HG03064 (cell line): Measurements from ENCODE around the gene FBLN1.

Experiments
- ATAC-seq: cut with Tn5 transposase; IDR thresholded peaks from one replicate; pipeline ENCODE4 v1.9.1; 2021; ENCODE audit warnings: low read depth; ENCODE audit not compliant: unreplicated experiment

FBLN1 gene

GRCh38 chr22:45503050-45503815, 550 bp downstream of the FBLN1 start:
- ATAC-seq: no peak

GRCh38 chr22:45503816-45504372, 1.2 kb downstream of the FBLN1 start:
- no peak for ATAC-seq

DNA sequence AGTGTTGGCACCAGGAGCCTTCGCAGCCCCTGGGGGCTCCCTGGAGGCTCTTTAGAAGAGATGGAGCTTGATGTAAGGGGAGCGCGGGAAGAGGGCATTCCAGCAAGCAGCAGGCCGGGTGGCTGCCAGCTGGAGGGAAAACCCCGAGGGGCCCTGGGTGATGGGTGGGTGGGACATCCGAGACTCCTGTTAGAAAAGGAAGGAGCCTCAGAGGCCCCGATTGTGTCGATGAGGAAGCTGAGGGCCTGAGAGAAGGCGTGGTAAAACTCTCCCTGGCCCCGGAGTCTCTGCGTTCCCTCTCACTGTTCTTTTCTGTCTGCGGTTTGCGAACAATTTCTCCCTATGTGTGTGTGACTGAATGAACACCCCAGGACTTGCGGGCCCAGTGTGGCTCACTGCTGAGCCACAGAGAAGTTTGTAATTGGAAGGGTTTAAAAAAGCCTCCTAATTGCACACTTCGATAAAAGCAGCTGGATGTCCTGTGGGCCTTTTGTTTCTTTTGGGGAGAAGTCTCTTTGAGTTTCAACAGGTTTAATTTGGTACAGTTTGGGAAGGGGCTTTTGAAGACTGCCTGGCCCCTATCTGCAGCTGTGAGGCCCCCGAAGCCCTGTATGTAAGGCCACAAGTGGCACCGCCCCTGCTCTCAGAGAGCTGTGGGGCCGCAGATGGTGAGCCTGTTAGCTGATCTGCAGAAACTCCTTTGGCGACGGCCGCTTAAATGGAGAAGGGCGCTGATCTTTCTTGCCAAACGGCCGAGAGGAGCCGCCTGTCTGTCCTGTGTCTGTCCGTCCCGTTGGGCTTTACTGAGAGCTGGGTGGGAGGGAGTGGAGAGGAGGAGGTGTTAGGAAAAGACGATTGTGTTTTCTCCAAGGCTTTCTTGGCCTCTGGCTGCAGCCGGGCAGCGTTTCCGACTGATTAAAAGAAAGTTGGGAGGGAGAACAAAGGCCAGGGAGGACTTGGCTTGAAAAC, 2.0 kb downstream of the FBLN1 start:
- ATAC-seq: no peak

GRCh38 chr22:45505991-45506747, 3.5 kb downstream of the FBLN1 start:
- no peak for ATAC-seq

- ATAC-seq: no peak
Measured at GRCh38 chr22:45506816-45507360, 4.2 kb downstream of the FBLN1 start.

DNA sequence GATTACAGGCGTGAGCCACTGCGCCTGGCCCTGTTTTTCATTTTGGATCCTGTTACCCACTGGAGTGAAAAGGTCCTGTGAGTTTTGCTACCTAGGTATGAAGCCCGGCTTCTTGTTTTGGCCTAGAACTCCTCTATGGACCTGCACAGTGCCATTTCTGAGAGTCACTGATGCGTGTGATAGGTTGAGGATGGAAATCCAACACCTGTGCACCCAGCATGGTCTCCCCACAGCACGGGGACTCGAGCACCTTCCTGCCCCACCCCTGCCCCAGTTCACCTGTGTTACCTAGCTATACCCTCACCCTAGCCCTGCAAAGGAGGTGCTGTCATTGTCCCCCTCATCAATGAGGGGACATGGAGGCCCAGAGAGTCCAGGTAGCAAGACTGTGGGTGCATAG, 5.1 kb downstream of the FBLN1 start:
- no peak for ATAC-seq

DNA sequence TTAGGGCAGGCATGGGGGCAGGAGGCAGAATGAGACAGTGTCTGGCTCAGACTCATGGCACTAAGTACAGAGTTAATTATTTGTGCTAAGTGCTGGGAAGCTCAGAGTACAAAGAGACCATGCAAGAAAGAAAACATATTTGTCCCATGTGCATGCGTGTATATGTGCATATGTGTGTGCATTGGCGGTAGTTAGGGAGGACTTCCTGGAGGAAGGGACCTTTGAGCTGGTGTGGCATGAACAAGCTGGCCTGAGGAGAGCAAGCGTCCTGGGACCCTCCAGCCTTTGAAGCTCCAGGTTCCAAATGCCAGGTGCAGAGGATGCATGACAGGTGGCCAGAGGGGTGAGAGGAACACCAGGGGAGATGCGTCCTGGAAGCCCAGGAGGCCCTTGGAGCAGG, 6.1 kb downstream of the FBLN1 start:
- no peak for ATAC-seq

GRCh38 chr22:45510376-45511232, 7.9 kb downstream of the FBLN1 start:
- no peak for ATAC-seq

GRCh38 chr22:45511847-45512261, 9.2 kb downstream of the FBLN1 start:
- no peak for ATAC-seq

DNA sequence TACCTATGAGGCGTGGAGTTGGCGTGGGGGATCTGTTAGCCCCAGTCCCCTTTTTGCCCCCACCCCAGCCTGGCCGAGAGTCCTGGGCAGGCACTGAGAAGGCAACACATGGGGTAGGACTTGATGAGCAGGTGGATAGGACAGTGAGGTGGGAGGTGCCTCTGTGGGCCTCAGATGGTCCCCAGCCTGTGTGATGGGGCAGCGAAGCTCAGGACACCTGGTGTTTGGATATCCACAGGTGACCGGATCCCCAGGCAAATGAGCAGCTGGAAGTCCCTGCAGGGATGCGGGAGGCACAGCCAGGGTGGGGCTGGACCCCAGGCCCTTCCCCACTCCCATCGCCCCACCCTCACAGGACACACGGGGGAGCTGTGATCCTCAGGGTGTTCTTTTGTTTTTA, 9.7 kb downstream of the FBLN1 start:
- no peak for ATAC-seq

- no peak for ATAC-seq
Measured at GRCh38 chr22:45515676-45516075, 13.0 kb downstream of the FBLN1 start.

- no peak for ATAC-seq
Measured at GRCh38 chr22:45516163-45516562, 13.5 kb downstream of the FBLN1 start.

- no peak for ATAC-seq
Measured at GRCh38 chr22:45516923-45517675, 14.4 kb downstream of the FBLN1 start.

DNA sequence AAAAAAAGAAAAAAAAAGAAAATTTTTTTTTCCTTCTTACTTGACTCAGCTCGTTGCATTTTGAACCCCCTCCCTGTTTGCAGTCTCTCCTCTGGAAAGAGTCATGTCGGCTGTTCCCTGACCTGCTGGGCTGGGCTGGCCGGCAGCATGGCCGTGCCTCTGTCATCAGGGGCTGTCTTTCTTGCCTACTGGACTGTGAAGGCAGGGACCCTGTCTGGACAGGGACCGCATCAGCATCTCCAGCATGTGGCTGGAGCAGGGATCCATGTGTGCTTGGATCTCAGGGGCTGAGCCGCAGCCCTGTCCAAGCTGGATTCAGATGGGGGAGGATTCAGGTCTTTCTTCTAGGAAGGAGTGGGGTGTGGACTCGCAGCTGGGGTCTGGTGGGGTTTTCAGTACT, 15.5 kb downstream of the FBLN1 start:
- no peak for ATAC-seq

DNA sequence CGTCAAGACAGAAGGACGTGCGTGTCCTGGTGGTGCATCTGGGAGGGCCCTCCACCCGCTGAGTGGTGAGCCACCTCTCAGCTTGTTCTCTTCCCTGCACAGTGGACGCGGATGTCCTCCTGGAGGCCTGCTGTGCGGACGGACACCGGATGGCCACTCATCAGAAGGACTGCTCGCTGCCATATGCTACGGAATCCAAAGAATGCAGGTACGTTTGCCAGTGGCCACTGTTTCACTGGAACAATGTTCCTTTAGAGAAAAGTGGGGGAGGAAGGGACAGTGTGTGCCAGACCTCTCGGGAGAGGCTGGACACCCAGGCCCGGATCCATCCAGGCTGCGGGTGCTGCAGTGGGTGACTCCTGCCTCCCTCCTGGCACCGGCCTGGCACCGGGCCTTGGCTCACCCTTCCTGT, 15.9 kb downstream of the FBLN1 start:
- ATAC-seq: no peak

- ATAC-seq: no peak
Measured at GRCh38 chr22:45521178-45521577, 18.5 kb downstream of the FBLN1 start.

DNA sequence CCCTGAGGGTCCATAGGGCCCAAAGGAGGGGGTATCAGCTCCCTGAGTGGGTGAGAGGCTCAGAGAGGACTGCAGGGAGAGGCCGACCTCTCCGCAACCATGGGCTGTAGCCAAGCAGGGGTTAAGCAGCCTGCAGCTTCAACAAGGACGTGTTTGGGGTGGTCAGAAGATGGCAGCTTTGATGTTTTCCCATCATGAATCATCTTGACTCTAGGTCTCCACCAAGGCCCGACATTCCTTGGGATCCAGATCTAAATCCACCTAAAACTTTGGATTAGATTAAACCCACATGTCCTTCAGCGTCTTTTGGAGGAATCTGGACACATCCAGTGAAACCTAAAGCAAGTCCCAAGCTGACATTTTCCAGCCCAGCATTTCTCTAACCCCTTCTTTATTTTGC, 19.8 kb downstream of the FBLN1 start:
- no peak for ATAC-seq

- ATAC-seq: no peak
Measured at GRCh38 chr22:45524157-45524556, 21.5 kb downstream of the FBLN1 start.

- no peak for ATAC-seq
Measured at GRCh38 chr22:45524966-45525365, 22.3 kb downstream of the FBLN1 start.
